Measurements from ENCODE around the gene SPCS2.
"Not testable (repeated sequence)": the region's sequence is repeated elsewhere in the genome, so short reads cannot be mapped to it uniquely, and the experiment has no call there.

The SPCS2 gene

DNA sequence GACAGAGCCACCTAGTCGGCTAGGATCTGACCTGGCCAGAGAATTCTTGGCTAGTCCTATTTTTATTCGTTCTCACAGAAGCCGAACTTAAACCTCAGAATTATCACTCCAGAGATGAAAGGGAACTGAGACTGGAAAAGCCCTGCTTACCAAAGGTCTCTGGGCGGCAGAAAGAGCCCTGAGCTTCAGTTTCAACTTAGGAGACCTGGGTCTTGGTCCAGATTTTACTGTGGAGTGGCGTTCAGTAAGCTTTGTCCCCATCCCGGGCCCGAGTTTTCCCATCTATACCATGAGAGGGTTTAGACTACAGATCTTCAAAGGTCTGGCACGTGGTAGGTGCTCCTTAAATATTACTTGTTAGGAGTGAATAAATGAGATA is 40.2 kb downstream of the SPCS2 start:
- peak overlapping the region; percentile 73 for H3K4me3 ChIP-seq (ENCODE audit: low read length)
- DNase-seq (ENCODE audit: low read depth), result no peak
- no peak for TF ChIP-seq CTCF (IDR thresholded peaks at IDR 0.05; ENCODE audit: insufficient read depth, low read depth, low read length, missing control alignments)

DNA sequence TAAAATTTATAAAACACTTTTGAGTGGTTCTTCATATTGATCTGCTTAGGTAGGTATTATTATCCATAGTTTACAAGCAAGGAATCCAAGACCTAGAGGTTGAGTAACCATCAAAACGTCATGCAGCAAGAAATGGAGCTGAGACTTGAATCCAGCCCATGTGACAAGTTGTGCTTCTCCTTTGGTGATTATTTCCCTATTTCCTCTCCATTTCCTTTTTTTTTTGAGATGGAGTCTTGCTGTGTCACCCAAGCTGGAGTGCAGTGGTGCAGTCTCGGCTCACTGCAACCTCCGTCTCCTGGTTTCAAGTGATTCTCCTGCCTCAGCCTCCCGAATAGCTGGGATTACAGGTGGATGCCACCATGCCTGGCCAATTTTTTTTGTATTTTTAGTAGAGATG is 41.1 kb downstream of the SPCS2 start:
- H3K4me3 ChIP-seq (ENCODE audit: low read length); DNase-seq (ENCODE audit: low read depth): not testable (repeated sequence)

DNA sequence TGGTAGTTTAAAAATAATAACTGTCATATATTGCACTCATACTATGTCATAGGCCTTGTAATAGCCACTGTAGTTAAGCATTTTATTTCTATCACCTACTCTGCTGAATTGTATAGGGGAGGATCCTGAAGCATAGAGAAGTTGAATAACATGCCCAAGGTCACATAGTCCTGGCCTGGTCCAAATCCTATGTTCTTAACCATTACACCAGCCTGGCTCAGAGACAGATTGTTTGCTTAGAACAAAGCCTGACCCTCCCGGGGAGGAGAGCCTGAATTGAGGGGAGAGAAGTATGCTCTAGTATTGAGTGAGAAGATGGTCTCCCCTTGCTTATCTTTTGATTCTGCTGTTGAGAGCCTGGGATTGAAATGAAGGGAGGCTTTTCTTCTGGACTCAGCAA is 41.9 kb downstream of the SPCS2 start:
- DNase-seq (ENCODE audit: low read depth), result no peak
- TF ChIP-seq CTCF (IDR thresholded peaks at IDR 0.05; ENCODE audit: insufficient read depth, low read depth, low read length, missing control alignments), result no peak
- H3K4me3 ChIP-seq (ENCODE audit: low read length), result no peak overlapping the region

DNA sequence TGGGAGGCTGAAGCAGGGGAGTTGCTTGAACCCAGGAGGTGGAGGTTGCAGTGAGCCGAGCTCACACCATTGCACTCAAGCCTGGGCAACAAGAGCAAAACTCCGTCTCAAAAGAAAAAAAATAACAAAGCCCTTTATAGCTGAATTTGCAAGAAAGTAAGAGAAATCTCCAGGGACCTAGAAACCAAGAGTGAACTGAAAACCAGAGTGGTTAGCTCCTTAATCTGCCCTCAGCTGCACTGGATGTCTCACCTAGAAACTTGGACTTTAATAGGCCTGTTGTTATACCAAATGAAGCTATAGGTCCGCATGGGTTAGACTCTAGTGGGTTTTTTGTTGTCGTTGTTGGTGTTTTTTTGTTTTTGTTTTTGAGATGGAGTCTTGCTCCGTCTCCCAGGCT is 43.8 kb downstream of the SPCS2 start:
- no peak overlapping the region for H3K4me3 ChIP-seq (ENCODE audit: low read length)
- no peak for DNase-seq (ENCODE audit: low read depth)
- no peak for TF ChIP-seq CTCF (IDR thresholded peaks at IDR 0.05; ENCODE audit: insufficient read depth, low read depth, low read length, missing control alignments)

- H3K4me3 ChIP-seq (ENCODE audit: low read length), result no peak overlapping the region
- DNase-seq (ENCODE audit: low read depth), result no peak
- TF ChIP-seq CTCF (IDR thresholded peaks at IDR 0.05; ENCODE audit: insufficient read depth, low read depth, low read length, missing control alignments), result no peak
These were observed 51.9 kb downstream of the SPCS2 start for GRCh38 chr11:75000975-75001354.

GRCh38 chr11:75001686-75002085 is 52.6 kb downstream of the SPCS2 start:
- no peak for DNase-seq (ENCODE audit: low read depth)
- TF ChIP-seq CTCF (IDR thresholded peaks at IDR 0.05; ENCODE audit: insufficient read depth, low read depth, low read length, missing control alignments), result no peak
- H3K4me3 ChIP-seq (ENCODE audit: low read length), result no peak overlapping the region

DNA sequence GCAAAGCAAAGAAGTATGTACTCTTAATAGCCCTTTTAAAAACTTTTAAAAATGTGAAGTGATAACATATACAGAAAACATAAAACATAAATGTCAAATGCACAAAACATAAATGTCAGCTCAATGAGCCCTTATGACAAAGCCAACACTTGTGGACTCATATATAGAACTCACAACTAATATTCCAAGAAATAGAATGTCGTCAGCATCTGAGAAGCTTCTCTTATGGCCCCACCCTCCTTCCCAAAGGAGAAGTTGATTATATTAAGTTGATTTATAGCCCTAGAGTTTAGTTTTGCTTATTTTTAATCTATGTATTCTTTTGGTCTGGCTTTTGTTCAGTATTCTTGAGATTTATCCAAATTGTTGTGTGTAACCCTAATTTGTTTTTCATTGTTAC is 53.5 kb downstream of the SPCS2 start:
- no peak for DNase-seq (ENCODE audit: low read depth)
- no peak for TF ChIP-seq CTCF (IDR thresholded peaks at IDR 0.05; ENCODE audit: insufficient read depth, low read depth, low read length, missing control alignments)
- H3K4me3 ChIP-seq (ENCODE audit: low read length), result no peak overlapping the region

DNA sequence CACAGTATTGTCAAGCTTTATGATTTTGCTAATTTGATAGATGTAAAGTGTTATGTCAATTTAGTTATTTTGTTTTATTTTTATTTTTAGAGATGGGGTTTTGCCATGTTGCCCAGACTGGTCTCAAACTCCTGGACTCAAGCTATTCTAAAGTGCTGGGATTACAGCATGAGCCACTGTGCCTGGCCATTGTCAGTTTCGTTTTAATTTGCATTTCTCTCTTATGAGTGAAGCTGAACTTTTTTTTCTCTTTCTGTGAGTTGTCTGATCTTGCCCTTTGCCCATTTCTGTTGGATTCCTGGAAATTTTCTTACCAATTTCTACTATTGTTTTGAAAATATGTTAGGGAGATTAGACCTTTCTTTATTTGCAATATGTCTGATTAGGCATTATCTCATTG is 55.1 kb downstream of the SPCS2 start:
- no peak for DNase-seq (ENCODE audit: low read depth)
- no peak for TF ChIP-seq CTCF (IDR thresholded peaks at IDR 0.05; ENCODE audit: insufficient read depth, low read depth, low read length, missing control alignments)
- H3K4me3 ChIP-seq (ENCODE audit: low read length), result no peak overlapping the region

Measured in epithelial cell of esophagus (primary cell).